ENCODE results near the gene TMEM92.
"Not testable (repeated sequence)": the region's sequence is repeated elsewhere in the genome, so short reads cannot be mapped to it uniquely, and the experiment has no call there.

Gene TMEM92

DNA sequence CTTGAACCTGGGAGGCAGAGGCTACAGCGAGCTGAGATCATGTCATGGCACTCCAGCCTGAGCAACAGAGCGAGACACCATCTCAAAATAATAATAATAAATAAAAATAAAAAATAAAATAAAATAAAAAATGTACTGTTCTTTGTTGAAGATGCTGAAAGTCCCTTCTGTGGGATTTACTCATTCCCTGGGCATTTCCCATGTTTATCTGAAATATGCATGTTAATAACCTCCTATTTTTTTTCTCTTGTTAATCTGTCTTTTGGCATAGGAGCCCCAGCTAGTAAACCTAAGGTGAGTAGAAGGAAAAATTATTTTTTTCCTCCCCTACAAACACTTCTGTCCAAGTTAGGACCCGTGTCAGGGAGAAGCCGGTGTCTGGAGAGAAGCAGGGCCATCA, 34.4 kb downstream of the TMEM92 start:
- TF ChIP-seq, protein P1, sequence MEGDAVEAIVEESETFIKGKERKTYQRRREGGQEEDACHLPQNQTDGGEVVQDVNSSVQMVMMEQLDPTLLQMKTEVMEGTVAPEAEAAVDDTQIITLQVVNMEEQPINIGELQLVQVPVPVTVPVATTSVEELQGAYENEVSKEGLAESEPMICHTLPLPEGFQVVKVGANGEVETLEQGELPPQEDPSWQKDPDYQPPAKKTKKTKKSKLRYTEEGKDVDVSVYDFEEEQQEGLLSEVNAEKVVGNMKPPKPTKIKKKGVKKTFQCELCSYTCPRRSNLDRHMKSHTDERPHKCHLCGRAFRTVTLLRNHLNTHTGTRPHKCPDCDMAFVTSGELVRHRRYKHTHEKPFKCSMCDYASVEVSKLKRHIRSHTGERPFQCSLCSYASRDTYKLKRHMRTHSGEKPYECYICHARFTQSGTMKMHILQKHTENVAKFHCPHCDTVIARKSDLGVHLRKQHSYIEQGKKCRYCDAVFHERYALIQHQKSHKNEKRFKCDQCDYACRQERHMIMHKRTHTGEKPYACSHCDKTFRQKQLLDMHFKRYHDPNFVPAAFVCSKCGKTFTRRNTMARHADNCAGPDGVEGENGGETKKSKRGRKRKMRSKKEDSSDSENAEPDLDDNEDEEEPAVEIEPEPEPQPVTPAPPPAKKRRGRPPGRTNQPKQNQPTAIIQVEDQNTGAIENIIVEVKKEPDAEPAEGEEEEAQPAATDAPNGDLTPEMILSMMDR (IDR thresholded peaks at IDR 0.05; ENCODE audit: low read depth, low read length, missing control alignments) = no peak
- no peak for DNase-seq (ENCODE audit: low read depth)
- no peak overlapping the region for H3K4me3 ChIP-seq (ENCODE audit: low read depth, low read length)

- DNase-seq (ENCODE audit: low read depth) = no peak
- TF ChIP-seq, protein P1 (IDR thresholded peaks at IDR 0.05; ENCODE audit: low read depth, low read length, missing control alignments) = no peak
- H3K4me3 ChIP-seq (ENCODE audit: low read depth, low read length) = no peak overlapping the region
Measured at GRCh38 chr17:50310455-50311111, 36.3 kb downstream of the TMEM92 start.

- no peak overlapping the region for H3K4me3 ChIP-seq (ENCODE audit: low read depth, low read length)
- DNase-seq (ENCODE audit: low read depth) = no peak
- TF ChIP-seq, protein P1 (IDR thresholded peaks at IDR 0.05; ENCODE audit: low read depth, low read length, missing control alignments) = no peak
Measured at GRCh38 chr17:50311112-50311460, 36.8 kb downstream of the TMEM92 start.

DNA sequence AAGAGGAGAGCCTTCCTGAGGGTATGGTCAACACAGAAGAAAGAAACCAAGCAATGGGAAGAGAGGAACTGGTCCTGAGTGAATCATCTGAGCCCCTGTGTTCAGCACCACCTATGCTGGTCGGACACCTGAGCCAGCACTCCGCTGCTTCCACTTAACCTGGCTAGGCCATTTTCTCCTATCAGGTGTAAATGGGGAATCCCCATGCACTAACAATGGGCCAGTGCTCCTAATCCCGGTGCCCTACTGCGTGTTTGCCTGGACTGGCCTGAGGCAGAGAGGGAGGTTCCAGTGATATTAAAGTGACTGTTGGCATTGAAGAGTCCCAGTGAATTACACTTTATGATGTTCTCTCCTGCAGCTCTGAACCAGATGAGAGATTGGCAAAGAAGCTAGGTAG, 37.2 kb downstream of the TMEM92 start:
- H3K4me3 ChIP-seq (ENCODE audit: low read depth, low read length) = no peak overlapping the region
- TF ChIP-seq, protein P1 (IDR thresholded peaks at IDR 0.05; ENCODE audit: low read depth, low read length, missing control alignments) = no peak
- DNase-seq (ENCODE audit: low read depth) = no peak

DNA sequence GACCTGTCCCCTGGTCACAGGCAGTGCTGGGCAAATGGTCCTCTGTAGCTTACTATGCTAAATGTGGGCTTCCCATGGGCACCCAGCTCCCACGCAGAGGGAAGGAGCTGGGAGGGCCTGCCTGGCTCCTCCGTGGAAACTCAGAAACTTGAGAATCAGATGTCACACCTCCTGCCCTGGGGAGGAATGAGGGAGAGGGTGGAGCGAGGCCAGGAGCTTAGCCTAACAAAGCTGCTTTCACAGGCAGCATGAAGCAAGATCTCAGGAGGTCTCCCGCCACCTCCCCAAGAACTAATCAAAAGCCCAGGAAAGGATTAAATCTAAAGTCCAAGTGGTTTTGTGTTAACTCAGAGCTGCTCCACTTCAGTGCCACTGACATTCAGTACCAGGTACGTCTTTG, 38.0 kb downstream of the TMEM92 start:
- TF ChIP-seq, protein P1 (IDR thresholded peaks at IDR 0.05; ENCODE audit: low read depth, low read length, missing control alignments) = no peak
- no peak for DNase-seq (ENCODE audit: low read depth)
- no peak overlapping the region for H3K4me3 ChIP-seq (ENCODE audit: low read depth, low read length)

DNA sequence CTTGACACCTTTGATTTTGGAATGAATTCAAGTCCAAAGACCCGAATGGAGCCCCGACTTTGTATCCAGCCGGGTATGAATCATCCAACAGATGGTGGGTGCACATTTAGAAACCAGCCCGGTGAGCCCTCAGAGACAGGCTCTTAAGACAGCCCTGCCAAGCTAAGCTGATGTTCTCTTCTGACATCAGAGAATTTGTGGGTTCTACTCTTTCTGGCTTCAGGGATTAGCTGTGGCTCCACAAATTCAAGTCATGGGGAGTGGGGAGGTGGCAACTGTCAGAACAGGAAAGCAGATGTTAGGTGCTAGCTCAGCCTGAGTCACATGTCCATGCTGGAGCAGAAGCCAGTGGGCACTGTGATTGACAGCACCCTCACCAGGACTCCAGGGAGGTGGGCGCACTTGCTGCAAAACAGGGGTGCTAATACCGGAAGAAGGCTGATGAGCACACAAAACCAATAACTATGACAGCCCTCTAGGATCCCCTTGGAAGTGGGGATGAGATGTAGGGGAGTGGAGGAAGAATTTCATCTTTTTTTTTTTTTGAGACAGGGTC, 40.3 kb downstream of the TMEM92 start:
- no peak for DNase-seq (ENCODE audit: low read depth)
- no peak overlapping the region for H3K4me3 ChIP-seq (ENCODE audit: low read depth, low read length)
- TF ChIP-seq, protein P1 (IDR thresholded peaks at IDR 0.05; ENCODE audit: low read depth, low read length, missing control alignments) = no peak

- no peak overlapping the region for H3K4me3 ChIP-seq (ENCODE audit: low read depth, low read length)
- DNase-seq (ENCODE audit: low read depth) = no peak
- TF ChIP-seq, protein P1 (IDR thresholded peaks at IDR 0.05; ENCODE audit: low read depth, low read length, missing control alignments) = no peak
Measured at GRCh38 chr17:50316016-50316587, 41.8 kb downstream of the TMEM92 start.

- DNase-seq (ENCODE audit: low read depth); H3K4me3 ChIP-seq (ENCODE audit: low read depth, low read length): not testable (repeated sequence)
Measured at GRCh38 chr17:50316660-50317059, 42.4 kb downstream of the TMEM92 start.

Measured in GM12864 (cell line).